ENCODE data around the gene SP6.

DNA sequence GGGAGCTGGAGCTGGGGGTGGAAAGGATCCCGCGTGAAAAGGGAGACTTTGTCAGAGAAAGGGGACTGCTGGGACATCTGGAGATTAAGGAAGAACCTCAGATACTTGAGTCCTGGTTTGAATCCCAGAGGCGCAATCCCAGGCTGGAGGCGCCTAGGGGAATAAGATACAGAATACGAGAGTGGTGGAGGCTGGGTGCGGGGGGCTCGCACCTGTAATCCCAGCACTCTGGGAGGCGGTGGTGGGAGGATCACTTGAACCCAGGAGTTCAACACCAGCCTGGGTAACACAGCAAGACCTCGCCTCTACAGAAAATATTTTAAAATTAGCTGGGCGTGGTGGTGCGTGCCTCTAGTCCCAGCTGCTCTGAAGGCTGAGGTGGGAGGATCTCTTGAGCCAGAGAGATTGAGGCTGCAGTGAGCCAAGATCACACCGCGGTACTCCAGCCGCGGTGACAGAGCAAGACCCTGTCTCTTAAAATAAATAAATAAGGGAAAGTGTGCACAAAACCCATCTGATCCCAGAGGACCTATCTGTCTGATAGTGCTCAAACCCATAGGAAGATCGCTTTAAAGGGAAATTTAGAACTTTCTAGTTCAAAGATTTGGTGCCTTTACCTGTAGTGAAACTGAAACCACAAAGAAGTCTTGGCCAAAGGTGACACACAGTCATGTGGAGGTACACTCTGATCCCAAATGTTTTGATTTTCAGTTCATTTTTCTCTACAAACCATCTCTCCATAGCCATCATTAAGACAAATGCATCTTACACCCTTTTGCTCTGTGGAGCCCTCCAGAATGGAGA is 9.3 kb downstream of the SP6 start:
- no peak for TF ChIP-seq RAD21 (IDR thresholded peaks at IDR 0.05; ENCODE audit: low read depth)
- no peak for TF ChIP-seq EP300 (IDR thresholded peaks at IDR 0.05; ENCODE audit: borderline replicate concordance)
- TF ChIP-seq USF1 (IDR thresholded peaks at IDR 0.05): no peak
- TF ChIP-seq CREB1 (IDR thresholded peaks at IDR 0.05; ENCODE audit: low read depth): no peak
- TF ChIP-seq, protein P1, sequence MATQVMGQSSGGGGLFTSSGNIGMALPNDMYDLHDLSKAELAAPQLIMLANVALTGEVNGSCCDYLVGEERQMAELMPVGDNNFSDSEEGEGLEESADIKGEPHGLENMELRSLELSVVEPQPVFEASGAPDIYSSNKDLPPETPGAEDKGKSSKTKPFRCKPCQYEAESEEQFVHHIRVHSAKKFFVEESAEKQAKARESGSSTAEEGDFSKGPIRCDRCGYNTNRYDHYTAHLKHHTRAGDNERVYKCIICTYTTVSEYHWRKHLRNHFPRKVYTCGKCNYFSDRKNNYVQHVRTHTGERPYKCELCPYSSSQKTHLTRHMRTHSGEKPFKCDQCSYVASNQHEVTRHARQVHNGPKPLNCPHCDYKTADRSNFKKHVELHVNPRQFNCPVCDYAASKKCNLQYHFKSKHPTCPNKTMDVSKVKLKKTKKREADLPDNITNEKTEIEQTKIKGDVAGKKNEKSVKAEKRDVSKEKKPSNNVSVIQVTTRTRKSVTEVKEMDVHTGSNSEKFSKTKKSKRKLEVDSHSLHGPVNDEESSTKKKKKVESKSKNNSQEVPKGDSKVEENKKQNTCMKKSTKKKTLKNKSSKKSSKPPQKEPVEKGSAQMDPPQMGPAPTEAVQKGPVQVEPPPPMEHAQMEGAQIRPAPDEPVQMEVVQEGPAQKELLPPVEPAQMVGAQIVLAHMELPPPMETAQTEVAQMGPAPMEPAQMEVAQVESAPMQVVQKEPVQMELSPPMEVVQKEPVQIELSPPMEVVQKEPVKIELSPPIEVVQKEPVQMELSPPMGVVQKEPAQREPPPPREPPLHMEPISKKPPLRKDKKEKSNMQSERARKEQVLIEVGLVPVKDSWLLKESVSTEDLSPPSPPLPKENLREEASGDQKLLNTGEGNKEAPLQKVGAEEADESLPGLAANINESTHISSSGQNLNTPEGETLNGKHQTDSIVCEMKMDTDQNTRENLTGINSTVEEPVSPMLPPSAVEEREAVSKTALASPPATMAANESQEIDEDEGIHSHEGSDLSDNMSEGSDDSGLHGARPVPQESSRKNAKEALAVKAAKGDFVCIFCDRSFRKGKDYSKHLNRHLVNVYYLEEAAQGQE (IDR thresholded peaks at IDR 0.05; ENCODE audit: low read depth): no peak
